GM18517 (cell line): ENCODE measurements around the gene THAP7.
"Not testable (repeated sequence)": the region's sequence is repeated elsewhere in the genome, so short reads cannot be mapped to it uniquely, and the experiment has no call there.

Experiments
- ATAC-seq: cut with Tn5 transposase; IDR thresholded peaks from one replicate; pipeline ENCODE4 v1.9.1; 2021; ENCODE audit warnings: mild to moderate bottlenecking, moderate library complexity; ENCODE audit not compliant: unreplicated experiment

Gene THAP7

DNA sequence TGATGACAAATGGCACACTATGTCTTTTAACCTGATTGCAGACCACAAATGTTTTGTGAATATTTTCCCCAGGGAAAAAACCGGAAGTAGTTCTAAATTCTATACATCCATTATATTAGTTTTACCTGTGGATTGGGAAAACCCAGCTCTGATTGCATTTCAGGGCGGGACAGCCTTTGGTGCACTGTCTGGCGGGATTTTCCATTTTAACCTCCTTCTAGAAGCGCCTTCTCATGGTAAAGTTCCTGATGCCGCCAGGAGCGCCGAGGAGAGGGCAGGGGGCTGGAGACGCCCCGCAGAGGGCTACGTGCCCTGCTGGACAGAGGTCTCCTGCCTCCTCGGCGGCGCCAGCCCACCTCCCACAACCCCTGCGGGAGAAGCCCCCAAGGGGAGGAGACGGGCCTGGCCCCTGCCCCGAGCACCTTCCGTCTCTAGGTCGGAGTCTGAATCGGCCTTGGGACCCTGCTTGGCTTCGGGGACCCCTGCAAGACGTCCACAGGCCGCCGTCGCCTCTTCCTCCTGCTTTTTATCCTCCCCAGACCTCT, 11.8 kb upstream of the THAP7 start:
- no peak for ATAC-seq

DNA sequence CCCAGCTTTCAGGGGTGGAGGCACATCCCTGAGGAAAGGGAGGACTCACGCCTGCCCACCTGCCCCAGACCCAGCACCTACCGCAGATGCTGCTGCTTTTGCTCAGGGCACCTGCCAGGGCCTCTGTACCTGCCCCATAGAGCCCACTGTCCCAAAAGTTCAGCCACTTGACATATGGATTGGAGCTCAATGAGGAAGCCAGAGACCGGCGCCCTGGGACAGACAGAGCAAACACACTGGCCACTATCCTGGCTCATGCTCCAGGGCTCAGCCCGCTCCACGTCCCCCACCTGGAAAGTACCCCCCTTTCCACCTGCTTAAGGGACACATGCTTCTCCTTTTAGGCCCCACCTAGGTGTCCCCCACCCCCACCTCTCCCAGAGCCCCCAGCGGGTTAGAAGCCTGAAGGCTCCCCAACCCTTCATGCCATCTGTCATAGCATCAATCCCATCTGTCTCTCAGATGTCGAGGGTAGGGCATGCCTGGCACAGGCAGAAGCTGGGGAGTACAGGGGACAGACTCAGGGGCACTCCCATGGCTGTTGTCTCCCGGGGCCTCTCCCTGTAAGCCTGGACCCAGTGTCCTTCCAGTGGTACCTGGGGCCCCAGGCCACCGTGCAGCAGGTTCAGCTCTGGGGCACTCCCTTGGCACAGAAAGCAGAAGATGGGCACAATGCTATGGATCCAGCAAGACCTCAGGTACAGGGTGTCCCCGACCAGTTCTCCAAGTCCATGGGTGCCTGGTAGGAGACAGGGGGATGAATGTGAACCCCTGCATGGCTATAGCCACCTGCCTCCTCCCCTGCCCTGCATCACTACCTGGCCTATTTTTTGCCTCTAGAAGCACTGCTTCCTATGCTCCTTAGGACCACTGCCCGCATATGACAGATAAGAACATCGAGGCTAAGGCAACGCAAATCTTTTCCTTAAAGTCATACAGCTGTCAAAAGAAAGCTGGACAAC, 10.8 kb upstream of the THAP7 start:
- no peak for ATAC-seq

GRCh38 chr22:21010426-21011113, 8.7 kb upstream of the THAP7 start:
- no peak for ATAC-seq

DNA sequence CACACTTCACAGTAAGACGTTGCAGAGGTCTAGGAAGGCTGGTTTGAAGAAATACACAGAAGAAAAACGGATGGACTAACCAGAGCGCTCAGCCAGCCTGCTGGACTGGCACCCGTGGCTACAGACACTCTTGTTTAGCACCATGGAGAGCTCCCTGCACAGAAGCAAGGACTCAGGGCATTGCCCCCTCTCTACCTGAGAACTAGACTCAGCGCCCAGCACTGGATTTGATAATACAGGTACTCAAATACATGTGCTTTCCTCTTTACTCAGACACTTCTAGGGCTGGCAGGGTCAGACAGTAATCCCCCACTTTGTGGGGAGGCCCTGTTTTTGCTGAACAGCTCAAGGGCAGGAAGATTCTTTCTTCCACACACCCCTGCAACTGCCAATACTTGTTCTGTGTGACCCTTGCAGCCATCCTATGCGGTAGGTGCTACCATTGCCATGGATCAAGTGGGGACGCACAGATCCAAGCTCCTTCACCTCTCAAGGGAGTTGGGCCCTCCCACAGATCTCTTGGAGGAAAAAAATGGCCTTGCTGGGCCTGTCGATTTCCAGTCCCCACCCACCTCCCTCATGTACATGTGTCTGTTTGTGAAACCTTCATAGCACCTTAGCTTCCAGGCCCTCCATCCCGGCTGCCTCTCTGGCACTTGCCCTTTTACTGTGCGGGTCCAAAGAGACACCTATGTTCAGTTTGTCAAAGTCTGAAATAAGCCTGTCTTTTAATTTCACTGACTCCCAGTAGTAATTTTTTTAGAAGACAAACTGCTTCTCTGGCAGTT, 7.9 kb upstream of the THAP7 start:
- no peak for ATAC-seq

- ATAC-seq = not testable (repeated sequence)
These were observed 7.3 kb upstream of the THAP7 start for GRCh38 chr22:21009208-21009607.

GRCh38 chr22:21003782-21004181, 1.9 kb upstream of the THAP7 start:
- no peak for ATAC-seq

- ATAC-seq = no peak
These were observed 824 bp downstream of the THAP7 start for GRCh38 chr22:21000987-21001600.

DNA sequence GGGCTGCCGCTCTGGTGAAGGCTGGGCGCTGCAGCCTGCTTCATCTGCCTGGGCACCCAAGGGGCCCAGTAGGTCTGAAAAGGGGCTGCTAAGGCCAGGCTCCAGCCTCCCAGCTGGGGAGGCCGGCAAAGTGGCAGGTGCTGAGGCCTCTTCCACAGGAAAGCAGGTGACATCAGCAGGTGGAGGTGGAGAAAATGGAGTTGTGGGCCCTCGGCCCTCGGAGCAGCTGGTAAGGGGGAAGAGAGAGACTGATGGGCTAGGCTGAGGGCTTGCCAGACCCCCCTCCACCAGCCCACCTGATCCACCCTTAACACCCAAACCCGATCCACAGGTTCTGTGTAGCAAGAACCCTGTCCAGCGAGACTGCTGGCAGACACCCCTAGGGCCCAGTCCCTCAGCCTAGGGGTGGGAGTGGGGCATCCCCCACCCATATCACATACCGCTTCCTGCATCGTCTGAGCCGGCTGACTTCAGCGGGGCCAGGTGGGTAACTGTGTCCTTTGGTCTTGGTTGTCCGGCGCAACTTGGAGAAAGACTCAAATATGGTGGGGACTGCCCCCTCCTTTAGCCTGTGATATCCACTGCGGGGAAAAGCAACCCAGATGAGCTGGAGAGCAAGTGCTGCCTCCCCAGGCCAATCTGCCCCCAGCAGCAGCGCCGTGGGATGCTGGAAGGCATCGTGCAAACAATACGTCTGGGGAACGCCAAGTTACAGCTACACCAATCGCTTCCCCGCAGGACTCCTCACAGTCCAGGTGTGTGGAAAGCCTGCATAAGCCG, 1.5 kb downstream of the THAP7 start:
- no peak for ATAC-seq

GRCh38 chr22:20999350-21000206, 2.3 kb downstream of the THAP7 start:
- no peak for ATAC-seq

DNA sequence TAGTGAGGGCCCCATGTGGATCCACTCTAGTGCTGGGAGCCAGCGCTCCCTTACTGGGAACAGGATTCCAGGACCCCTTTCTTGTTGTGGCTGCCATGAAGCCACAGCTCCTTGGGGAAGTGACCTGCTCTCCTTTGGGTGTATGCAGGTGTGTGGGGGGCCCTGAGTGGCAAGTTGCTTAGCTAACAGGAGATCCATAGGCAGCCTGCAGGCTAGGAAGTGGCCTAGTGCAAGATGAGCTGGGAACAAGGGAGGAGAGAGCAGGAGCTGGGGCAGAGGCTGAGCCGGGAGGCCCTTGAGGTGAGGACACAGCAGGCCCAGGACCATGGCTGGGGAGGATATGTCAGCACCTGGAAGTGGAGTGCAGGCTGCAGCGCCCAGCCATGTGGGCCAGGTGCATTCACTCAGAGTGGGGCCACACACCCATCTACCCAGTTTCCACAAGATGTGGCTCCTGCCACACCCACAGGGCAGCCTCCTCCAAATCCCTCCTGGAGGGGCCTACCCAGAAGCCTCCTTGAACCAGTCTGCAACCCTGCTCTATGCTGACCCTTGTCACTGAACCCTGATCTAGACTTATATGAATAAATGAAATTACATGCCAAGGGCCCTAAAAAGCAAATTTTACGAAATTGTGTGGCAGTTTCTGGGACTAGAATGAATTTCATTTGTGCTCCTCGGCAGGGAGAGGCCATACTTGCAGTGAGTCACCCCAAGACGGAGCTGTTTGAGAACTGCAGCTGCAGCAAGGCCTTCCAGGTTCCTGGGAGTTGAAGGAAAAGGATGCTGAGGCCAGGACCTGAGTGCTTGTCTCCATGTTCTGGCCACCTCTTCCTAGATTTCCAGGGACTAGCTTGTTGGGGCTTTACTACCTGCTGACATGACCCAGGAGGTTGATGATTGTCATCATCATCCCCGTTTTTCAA, 3.2 kb downstream of the THAP7 start:
- ATAC-seq = no peak

DNA sequence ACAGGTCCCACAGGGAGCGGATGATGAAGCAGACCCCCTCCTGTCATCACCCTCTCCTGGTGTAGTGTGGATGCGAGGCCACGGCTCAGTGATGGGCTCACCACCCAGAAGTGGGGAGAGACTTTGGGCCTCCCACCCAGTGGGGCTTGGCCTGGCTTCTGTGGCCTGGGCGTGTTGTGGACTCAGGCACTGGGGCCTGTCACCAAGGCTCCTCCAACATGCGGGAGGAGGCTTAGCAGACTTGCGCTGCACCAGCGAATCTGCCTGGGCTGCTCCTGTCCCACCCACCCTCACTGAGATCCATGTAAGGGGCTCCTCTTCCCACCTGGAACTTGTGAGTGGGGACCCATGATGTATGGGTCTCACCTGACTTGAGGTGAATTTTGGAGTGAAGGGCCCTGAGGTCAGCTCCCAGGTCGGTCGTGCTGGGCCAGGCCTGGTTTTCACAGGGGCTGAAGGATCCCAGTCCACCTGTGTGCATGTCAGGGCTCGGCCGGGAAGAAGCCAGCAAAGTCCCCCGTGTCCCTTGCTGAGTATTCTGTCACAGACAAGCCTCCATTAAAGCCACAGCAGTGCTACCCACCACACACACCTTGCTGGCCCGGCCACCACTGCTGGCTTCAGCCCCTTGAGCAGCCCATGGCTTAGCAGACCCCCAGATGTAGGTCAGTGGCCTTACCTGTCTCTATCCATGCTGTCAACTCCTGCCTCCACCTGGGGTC, 4.2 kb downstream of the THAP7 start:
- ATAC-seq = no peak

- ATAC-seq = no peak
These were observed 5.1 kb downstream of the THAP7 start for GRCh38 chr22:20996598-20997535.

GRCh38 chr22:20996031-20996410, 5.9 kb downstream of the THAP7 start:
- no peak for ATAC-seq

GRCh38 chr22:20995329-20996030, 6.4 kb downstream of the THAP7 start:
- no peak for ATAC-seq

- no peak for ATAC-seq
These were observed 7.0 kb downstream of the THAP7 start for GRCh38 chr22:20994902-20995241.
